ENCODE measurements around the gene ARAP2.

ARAP2 gene

GRCh38 chr4:36174570-36174969, 69.7 kb downstream of the ARAP2 start:
- no peak for DNase-seq

GRCh38 chr4:36173905-36174304, 70.4 kb downstream of the ARAP2 start:
- DNase-seq: no peak

- no peak for DNase-seq
These were observed 71.7 kb downstream of the ARAP2 start for GRCh38 chr4:36172656-36173055.

- no peak for DNase-seq
These were observed 76.0 kb downstream of the ARAP2 start for GRCh38 chr4:36168127-36168878.

- no peak for DNase-seq
These were observed 78.7 kb downstream of the ARAP2 start for GRCh38 chr4:36165631-36166005.

DNA sequence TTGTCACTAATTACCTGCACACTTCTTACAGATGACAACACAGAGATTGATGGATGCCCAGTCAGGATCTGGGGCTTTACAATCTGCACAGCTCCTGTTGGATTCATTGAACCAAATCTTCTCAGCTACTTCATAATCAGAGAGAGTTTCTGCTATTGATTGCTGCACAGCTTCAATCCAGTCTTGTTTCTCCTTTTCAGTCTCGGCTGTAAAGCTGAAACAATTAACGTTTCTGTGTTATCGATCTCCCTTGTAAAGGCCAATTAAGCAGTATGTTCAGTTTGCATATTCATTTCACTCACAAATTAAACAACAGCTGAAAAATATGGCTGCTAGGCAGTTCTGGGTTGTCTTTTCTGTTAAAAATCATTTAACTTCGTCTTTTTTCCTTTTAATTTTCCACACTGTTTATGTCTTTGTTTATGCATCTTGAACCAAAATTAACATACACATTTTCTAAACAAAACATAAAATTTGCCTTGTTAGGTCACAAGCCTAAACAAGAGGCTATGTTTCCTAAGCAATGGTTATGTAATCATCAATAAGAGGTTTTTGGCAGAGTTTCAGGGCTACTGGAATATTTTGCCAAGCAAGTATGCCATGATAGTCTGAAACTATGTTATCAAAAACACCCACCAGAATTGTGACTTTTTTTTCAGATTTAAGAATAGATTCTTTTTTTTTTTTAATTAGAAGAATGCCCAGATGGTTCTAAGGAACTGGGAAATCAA, 79.2 kb downstream of the ARAP2 start:
- no peak for DNase-seq

- DNase-seq: no peak
These were observed 81.1 kb downstream of the ARAP2 start for GRCh38 chr4:36163198-36163597.

DNA sequence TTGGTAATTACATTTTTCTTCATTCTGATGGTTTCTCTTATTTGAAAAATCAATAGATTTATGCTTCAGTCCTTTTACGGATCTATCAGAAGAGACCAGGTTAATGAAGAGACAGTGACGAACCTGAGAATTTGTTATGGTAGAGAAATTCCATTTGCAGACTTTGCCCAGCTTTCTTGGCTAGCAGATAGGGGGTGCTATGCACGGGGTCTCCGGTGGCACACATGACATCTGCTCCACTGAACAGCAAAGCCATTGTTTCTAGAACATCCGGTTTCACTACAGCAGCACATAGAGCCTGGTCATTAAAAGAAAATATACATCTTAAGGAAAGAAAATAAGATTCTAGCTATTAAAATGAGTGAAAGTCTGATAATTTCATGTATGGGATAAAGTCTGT, 85.1 kb downstream of the ARAP2 start:
- no peak for DNase-seq

- DNase-seq: no peak
These were observed 91.6 kb downstream of the ARAP2 start for GRCh38 chr4:36152735-36153134.

GRCh38 chr4:36142504-36142903, 101.8 kb downstream of the ARAP2 start:
- DNase-seq: peak; percentile 28

GRCh38 chr4:36141186-36141585, 103.1 kb downstream of the ARAP2 start:
- DNase-seq: no peak

DNA sequence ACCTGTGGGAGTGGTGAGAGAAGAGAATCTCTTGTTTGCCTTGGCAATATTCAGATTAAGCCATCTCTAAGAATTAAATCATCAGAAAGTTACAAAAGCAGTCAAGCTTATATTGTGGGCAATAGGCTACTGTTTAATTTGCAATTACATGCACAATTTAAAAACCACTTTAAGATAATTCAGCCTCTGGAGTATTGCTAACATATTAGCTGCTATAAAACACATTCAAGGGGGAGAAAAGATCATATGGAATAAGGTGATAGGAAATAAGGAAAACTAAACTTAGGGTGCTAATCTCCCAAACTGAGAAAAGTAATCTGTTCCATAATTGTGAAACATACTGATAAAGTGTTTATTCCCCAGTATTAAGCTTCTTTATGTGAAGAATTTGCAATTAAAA, 103.9 kb downstream of the ARAP2 start:
- DNase-seq: no peak

DNA sequence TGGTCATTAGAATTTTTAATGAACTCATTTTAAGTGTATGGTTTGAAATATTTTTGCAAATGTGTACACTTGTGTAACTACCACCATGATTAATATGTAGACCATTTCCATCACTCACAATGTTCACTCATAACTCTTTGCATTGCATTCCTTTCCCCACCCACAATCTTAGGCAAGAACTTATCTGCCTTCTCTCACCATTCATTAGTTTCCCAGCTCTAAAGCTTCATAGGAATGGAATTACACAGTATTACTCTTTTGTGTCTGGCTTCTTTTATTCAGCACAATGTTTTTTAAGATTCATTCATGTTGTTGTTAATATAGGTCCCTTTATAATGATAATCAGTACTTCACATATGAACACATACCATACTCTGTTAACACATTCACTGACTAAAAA, 106.1 kb downstream of the ARAP2 start:
- DNase-seq: no peak

GRCh38 chr4:36137336-36137735, 107.0 kb downstream of the ARAP2 start:
- no peak for DNase-seq

- peak; percentile 78 for DNase-seq
These were observed 110.7 kb downstream of the ARAP2 start for GRCh38 chr4:36133658-36134057.

- no peak for DNase-seq
These were observed 111.2 kb downstream of the ARAP2 start for GRCh38 chr4:36133086-36133485.

GRCh38 chr4:36130641-36131040, 113.7 kb downstream of the ARAP2 start:
- no peak for DNase-seq

DNA sequence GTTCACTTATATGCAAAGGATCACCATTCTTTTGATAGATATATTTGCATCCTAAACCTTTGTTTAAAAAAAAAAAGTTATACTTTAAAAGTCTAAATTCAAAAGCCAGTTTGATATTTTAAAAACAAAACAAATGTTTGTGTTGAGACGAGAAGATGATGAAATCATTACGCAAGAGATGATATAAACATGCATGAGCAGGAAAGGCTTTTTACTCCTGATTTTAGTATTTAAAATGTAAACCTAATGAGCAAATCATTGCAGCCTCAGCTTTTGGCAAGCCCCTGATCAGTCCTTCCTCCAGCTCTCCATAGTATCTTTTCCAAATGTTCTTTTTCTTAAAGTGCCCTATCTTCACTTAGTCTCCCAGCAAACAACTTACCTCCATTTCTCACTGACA, 115.6 kb downstream of the ARAP2 start:
- peak; percentile 65 for DNase-seq

- peak; percentile 11 for DNase-seq
These were observed 120.4 kb downstream of the ARAP2 start for GRCh38 chr4:36123906-36124305.

DNA sequence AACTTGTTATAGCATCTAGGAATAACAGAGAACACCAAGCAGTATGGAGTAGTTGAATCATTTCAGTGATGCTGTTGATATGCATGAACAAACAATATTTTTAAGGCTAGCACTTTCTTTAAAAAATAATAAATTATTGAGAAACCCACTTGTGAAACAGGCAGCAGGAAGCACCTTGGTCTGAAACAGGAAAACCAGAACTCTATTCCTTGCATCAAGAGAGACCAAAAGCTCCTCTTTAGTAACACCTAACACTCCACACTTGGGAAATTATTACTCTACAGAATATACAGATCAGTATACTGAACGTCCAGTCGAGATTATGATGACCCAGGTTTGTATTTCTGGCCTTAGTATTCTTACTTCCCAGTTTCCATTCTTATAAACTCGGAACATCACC, 129.0 kb downstream of the ARAP2 start:
- no peak for DNase-seq

- peak; percentile 77 for DNase-seq
These were observed 133.1 kb downstream of the ARAP2 start for GRCh38 chr4:36111172-36111571.

DNA sequence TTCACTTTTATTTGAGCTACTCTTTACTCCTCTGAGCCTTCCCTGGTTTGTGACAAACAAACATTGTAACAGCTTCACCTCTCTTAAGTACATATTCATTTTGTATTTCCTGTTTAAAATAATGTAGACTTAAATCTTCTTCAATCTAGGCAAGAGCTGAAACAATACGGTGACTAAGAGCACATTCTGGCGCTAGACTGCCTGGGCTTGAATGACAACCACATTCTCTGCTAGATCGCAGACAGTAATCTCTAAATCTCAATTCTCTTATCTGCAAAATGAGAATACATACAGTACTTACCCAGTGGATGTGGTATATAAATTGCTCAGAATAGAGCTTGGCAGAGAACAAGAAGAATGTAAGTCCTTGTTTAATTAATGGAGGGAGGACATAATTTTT, 144.8 kb downstream of the ARAP2 start:
- peak; percentile 7 for DNase-seq

DNA sequence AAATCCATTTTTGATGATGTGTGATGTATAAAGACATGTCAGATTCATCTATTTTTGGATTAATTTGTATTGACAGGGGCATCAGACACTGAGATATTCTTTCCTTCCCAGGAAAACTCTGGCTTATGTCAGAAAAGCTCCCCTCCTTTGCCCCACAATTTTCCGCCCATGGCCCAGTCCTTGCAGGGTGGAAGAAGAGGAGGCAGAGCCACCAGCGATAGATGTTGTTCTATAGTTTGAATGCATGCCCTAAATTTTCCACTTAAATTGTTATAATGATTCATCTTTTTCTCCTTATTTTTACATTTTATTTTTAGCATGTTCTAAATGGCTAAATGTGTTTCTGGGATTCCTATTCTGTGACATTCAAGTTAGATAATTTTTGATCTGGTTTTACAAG, 149.3 kb downstream of the ARAP2 start:
- DNase-seq: no peak

- no peak for DNase-seq
These were observed 152.3 kb downstream of the ARAP2 start for GRCh38 chr4:36091997-36092396.

GRCh38 chr4:36088542-36088941, 155.8 kb downstream of the ARAP2 start:
- DNase-seq: no peak

Measured in OCI-M1 (cell line).